22Rv1 (cell line): ENCODE data around the gene ORM2.

Experiments
- CTCF ChIP-seq: fragments of 450-650 bp; IDR thresholded peaks from 2 replicates; pipeline ENCODE4 v1.5.1; 2017; ENCODE audit warnings: mild to moderate bottlenecking
- ZFX ChIP-seq: fragments of 450-650 bp; IDR thresholded peaks from 2 replicates; pipeline ENCODE4 v1.6.1; 2017; ENCODE audit warnings: antibody characterized with exemption, borderline replicate concordance

GRCh38 chr9:114369216-114370130 lies 39.8 kb downstream of the ORM2 start:
- TF ChIP-seq CTCF (no peak), ZFX (no peak)
